DOHH2 (cell line): Measurements from ENCODE around the gene ULBP2.

Experiments
- EZH2phosphoT487 ChIP-seq: fragments of 200-600 bp; sonication (generic); IDR thresholded peaks from 2 replicates; pipeline ENCODE4 v1.6.1; 2017; ENCODE audit warnings: borderline replicate concordance, mild to moderate bottlenecking, antibody characterized with exemption, low read length, moderate library complexity, mixed read lengths
- TF ChIP-seq, protein P1 (sequence below): fragments of 200-600 bp; sonication (generic); IDR thresholded peaks from one replicate; pipeline ENCODE4 v1.5.1; 2014; ENCODE audit warnings: antibody characterized with exemption, mild to moderate bottlenecking, low read depth, low read length; ENCODE audit not compliant: poor library complexity, severe bottlenecking

DNA sequence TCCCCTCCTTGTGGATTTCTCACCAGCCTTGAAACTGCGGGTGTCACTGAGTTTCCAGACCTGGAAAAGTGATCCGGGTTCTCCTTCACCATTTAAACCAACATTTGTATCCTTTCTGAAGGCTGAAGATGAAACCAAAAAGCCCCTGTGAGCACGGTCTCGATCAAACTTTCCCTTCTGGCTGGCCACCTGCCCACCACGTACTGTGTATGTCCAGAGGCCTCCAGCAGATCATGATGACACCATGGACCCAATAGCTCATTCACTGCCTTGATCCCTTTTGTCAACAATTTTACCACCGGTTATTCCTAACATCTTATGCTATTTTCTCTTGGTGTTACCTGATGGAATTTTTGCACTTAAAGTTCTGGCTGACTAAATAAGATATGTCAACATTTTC, 37.5 kb downstream of the ULBP2 start:
- TF ChIP-seq, protein P1, sequence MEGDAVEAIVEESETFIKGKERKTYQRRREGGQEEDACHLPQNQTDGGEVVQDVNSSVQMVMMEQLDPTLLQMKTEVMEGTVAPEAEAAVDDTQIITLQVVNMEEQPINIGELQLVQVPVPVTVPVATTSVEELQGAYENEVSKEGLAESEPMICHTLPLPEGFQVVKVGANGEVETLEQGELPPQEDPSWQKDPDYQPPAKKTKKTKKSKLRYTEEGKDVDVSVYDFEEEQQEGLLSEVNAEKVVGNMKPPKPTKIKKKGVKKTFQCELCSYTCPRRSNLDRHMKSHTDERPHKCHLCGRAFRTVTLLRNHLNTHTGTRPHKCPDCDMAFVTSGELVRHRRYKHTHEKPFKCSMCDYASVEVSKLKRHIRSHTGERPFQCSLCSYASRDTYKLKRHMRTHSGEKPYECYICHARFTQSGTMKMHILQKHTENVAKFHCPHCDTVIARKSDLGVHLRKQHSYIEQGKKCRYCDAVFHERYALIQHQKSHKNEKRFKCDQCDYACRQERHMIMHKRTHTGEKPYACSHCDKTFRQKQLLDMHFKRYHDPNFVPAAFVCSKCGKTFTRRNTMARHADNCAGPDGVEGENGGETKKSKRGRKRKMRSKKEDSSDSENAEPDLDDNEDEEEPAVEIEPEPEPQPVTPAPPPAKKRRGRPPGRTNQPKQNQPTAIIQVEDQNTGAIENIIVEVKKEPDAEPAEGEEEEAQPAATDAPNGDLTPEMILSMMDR, result no peak
- no peak for TF ChIP-seq EZH2phosphoT487
